HG02678 (cell line): ENCODE results near the gene TOX3.

Experiments used
- ATAC-seq: cut with Tn5 transposase; IDR thresholded peaks from one replicate; pipeline ENCODE4 v1.9.1; 2021; ENCODE audit warnings: mild to moderate bottlenecking, moderate library complexity; ENCODE audit not compliant: unreplicated experiment

The TOX3 gene

DNA sequence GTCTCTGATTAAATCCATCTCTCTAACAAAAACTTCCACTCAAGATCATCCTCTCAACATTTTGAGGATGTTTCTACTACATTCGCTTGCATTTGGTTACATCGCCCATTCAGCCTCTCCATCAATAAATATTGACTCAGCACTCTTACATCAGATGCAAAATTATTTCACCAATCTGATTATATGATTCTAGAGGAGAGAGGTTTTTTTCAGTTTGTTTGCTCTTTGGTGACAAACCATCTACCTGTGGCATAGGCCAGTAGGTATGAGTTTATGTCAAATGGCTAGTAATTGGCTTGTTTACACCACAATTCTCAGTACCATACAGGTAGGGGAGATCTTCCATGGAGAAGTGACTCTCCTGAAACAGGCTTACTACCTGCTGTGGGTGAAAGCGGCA, 52.3 kb downstream of the TOX3 start:
- ATAC-seq = no peak

DNA sequence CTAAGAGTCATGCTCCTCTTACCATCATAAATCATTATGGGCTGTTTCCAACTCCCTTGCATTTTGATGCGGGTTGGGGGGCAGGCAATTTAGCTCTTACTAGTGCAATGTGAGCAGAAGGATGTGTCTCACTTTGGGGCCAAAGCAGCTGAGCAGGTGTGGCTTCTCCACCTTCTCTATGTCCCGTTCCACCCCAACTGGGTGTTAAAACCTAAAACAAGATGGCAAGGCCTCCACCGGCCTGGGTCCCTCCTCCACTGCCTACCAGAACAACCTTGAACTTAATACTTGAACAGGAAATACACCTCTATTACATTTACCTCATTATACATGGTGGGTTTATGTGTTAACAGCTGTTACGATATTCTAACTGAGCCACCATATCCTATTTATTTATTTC, 52.8 kb downstream of the TOX3 start:
- ATAC-seq = no peak

DNA sequence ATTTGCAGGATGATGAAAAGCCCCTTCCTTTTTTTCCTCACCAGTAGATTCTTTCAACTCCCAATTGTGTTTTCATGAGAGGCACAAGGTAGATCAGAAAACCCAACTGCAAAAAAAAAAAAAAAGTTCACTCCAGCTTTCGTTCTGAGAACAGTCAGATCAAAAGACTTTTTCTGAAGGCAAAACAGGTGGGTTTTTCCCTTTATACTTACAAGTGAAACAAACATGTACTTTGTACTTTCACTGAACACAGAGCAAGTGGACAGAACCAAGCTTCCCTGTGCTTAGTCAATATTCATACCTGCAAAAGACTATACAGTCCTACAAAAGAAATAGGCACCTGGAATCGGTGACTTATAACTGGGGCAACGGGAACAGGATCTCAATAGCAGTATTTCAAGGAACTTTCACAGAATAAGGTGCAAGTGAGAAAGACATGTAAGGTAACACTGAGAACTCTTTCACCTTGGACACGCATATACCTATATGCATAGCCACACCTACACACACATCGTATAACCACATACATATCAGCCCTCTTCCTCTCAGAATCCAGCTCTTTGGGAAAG, 54.1 kb downstream of the TOX3 start:
- ATAC-seq = peak; percentile 87

DNA sequence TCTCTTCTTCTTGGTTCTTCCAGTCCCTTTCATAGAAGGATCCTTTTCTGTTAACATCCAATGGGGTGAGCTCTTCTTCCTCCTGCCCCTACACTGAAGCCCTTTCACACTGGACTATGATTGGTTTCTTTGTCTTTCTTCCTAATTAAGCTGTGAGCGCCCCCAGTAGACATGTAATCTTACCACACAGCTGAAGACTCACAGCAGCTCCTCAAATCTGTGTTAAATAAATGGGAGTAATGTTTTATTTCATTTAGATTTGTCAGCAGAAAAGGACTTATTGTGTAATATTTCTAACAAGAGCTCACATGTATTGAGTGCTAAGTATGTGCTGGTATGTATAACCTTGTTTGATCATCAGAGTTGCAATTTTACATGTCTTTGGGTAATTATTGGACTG, 55.7 kb downstream of the TOX3 start:
- ATAC-seq = no peak

DNA sequence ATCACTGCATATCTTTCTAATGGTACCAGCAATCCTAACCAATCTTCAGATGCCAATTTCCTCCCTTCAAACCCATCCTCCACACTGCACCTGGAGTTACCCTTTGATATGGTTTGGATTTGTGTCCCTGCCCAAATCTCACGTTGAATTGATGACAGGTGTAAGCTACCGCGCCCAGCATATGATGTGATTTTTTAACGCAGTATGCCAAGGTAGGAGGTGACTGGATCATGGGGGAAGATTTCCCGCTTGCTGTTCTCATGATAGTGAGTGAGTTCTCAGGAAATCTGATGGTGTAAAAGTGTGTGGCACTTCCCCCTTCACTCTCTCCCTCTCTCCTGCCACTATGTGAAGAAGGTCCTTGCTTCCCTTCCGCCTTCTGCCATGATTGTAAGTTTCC, 57.0 kb downstream of the TOX3 start:
- no peak for ATAC-seq

DNA sequence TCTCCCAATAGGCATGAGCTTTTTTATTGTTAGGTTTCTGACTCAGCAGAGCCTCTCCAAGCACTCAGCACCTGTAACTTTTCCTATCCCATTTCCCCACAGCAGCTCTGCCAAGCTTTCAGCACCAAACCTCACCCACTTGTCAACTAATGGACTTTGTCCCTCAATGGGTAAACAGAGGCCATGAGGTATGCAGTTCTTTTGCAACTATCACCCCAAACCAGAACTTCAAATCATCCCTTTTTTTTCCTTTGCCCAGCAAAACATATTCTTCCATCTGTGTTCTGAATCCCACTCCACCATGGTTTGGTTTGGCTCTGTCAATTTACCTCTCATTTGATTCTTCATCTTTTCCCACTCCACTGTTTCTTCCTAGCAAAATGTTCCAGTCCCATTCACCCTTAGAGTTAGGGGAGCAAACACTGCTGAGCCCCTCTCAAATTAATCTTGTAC, 58.1 kb downstream of the TOX3 start:
- ATAC-seq = no peak

DNA sequence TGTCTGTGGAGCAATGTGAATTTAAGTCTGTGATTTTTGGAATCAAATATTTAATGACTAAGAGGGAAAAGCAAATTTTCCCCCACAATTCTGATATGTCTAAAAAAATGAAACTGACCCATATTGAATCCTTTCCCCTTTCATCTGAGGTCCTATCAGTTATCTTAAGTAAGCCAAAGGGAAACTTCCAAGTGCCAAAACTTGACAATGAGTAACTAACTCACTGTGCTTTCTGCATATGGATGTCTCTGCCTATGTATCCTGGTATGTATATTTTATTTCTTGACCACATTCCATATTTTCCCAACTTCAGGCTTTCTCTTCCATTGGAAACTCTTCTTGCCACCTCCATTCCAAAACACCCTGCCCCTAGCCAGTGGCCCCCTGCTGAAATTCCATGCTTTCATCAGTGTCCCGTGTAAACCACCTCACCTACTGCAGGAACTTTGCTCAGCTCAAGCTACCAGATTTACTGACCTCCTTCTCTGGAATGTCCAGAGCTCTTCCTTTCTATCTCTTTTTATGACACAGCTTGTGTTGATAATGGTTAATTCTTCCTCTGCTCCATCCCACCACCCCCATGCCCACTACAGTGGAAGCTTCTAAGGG, 59.0 kb downstream of the TOX3 start:
- ATAC-seq = no peak

DNA sequence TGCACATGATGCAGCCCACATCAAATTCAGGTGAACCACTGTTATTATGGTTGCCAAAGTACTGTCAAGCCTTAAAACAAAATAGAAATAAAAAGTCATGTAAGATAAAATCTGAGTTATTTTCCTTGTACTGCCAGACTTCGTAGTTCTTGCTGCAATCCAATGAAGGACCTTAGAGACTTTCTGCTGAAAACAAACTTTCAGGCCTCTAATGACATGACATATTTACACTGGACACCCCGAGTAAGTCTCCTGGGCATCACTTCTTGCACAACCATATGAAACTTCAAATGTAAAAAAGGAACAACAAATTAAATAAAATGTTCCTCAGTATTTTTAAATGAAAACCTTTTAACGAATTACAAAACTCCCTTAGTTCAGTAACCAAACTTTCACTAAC, 66.7 kb downstream of the TOX3 start:
- no peak for ATAC-seq

DNA sequence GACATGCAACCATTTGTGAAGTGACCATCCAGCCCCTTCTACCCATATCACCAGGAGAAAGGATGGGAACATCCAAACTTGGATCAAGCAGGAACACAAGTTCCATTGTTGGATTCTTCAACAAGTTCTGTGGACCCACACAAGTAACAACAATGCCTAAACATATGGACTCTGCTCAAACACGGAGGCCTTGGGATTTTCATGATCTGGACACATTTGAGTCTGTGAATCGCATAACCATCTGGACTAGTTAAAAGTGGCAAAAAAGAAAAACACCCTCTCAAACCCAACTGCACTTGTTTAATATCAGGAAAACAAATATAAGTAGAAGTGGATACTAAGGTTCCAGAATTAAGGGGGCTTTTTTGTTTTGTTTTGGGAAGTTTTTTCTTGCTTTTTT, 70.8 kb downstream of the TOX3 start:
- ATAC-seq = no peak

DNA sequence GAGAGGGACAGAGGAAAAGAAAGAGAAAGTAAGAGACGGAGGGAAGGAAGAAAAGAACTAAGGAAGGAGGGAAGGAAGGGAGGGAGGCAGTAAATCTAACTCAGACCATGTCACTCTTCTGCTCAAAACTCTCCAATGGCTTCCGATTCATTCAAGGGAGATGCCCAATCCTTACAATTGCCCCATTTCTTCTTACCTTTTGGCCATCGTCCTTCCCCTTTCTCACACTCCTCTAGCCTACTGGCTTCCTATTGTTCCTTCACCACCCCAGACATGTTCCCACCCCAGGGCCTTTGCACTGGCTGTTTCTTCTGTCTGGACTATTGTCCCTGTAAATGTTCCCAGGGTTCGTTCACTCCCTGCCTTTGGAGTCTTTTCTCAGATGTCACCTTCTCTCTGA, 72.3 kb downstream of the TOX3 start:
- no peak for ATAC-seq

DNA sequence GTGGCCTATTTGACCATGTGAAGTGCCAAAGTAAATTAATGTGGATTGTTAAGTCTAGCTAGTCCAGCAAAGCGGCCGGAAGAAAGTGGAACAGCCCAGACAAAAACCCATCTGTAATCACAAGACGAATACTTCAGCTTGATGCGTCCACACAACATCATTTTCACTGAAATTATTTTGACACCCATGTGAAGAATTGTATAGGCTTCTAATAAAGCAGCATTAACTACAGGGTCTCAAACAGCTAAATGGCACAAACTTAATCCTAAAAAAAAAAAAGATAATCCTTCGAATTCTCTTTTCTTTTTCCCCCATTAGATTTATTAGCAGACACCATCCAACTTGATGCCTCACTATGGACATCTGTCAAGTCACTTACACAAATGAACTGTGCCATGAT, 73.8 kb downstream of the TOX3 start:
- no peak for ATAC-seq

DNA sequence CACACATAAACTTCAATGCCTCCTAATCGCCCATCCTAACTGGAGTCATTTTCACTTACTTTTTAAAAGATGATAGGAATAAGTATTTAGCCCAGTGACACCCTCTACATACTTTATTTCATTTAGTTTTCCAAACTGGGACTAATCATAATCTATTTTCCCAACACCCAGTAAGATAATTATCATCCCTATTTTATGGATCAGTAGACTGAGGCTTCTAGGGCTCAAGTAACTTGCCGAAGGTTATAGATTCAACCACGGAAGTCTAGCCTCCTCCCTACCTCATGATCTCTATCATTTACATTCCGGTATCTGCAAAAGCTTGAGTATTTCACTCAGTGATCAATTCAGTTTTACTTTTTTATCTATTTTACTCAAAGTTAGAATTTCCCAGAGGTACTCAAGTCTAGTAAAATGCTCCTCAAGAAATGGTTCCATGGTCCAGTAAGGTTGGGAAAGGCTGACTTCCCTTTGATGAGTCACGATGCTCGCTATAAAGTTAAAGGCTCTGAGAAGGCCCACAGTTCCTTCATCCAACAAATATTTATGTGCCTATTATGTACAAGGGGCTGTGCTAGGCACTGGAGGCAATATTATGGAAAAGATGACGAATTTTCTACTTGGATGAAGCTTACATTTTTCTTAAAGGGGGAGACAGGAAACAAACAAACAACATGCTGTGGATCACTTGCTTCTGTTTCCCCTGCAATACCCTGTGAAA, 75.1 kb downstream of the TOX3 start:
- ATAC-seq = no peak

DNA sequence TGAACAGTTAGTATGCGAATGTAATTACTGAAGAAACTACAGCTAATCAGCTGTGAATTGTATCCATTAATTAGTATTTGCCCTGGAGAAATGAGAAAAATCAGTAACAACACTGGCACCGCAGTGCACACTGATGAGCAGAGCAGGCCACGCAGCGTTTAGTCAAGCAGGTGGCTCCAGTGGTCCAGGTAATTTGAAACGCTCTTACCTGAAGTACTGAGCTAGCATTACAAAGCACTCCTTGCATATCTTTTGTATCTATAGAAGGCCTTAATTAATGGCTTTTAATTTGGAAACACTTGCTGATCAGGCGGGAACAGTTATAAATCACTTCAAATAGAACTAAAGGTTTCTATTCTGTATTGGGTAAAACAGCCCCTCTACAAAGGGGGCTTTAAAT, 76.4 kb downstream of the TOX3 start:
- ATAC-seq = no peak

DNA sequence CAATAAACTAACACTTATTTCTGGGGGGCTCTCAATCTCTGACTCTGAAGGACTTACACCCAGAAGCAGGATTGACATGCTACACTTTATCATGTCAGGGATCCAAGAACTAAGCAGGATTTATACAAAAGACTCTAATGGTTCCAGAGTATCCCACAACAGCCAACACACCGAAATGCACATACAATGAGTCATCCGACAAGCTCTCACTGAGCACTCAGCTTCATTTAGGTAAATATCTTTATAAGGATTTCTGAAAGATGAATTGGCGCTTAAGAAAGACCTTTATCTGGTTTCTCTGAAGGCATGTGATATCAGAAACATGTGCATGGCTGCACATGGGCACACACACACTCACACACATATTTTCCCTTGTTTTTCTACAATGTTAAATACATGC, 77.2 kb downstream of the TOX3 start:
- ATAC-seq = no peak

DNA sequence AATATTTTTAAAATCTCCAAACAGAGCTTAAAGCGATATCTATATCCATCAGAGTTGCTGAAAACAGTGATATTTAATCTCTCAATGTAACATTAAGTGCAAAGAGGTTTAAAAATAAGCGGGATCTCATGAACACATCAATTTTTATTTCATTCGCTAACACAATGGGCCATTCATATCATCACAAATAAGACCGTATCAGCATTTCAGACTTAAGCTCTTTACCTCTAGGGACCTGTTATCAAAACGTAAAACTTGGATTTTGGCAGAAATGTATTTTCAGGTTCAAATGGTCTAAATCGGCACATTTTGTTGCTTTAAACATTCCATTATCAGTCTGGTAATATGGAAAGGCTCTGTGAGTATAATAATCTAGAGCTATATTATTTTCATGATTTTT, 77.9 kb downstream of the TOX3 start:
- ATAC-seq = no peak

DNA sequence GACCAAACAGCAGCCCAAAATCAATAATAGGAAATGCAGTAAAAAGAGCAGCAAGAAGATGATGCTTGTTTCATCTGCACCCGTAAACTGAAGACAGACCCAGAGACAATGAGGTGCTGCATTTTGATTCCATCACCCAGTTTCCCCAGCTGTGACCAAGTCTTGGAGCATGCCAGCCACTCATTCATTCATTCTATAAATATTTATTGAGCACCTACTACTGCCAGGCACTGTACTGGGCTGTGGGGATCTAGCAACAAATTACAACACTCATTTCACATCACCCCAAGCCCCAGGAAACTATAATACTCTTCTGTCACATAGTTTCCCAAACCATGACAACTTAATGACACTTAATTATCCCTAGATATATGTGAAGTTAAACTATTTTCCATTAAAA, 79.2 kb downstream of the TOX3 start:
- ATAC-seq = no peak

DNA sequence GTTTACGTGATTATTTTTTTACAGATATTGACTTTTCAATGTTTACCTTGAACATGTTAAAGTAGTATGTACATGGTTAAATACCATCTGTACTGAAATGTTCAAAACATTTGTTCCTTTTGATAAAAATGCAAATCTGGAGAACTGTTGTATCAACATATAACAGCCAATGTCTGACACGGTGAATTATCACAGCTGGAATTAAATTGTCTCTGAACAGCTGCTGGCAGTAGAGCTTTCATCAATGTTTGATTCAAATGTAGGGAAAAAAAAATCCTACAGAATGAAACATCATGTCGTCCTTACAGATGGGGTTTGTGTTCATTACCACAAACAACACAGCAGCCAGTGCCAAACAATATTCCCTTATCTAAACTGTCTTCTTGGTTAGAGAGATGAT, 79.9 kb downstream of the TOX3 start:
- ATAC-seq = no peak

DNA sequence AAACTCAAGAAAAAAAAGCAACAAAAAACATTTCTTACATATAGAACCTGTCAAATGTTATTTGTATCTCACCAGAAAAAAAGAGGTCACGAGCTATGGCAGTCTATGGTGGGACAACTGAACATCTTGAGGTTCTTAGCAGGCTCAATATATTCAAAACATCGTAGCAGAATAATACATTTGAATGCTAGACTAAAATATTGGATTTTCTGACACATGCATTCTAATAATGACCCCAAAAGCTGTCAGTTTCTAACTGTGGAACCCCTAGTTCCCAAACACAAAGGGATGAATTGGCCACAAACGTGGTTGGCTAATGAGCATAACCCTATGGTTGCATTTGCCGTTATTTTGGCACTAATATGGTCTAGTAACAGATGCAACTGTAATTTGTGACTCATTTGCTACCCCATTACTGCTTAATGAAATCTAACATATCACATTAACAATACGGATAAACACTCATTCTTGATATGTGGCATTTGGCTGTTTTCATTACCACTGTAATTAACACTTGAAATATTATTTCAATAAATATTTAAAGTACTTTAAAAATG, 81.2 kb downstream of the TOX3 start:
- ATAC-seq = no peak

DNA sequence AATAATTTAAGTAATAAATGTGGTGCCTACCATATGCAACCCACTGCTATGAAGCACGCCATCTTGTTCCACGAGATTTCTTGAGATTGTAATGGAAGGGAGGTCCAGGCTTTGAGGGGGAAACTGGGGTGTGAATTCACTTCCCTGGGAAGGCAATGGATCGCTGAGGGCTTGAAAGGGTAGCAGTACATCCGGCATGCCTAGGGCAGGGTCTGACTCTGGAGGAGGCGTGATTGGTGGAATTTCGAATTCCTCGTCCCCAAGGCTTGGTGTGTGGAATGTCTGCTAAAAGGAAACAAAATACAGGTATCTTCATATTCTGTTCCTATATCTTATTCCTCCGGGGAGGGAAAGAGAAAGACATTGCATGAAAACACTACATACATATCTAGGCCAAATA, 83.0 kb downstream of the TOX3 start:
- no peak for ATAC-seq

DNA sequence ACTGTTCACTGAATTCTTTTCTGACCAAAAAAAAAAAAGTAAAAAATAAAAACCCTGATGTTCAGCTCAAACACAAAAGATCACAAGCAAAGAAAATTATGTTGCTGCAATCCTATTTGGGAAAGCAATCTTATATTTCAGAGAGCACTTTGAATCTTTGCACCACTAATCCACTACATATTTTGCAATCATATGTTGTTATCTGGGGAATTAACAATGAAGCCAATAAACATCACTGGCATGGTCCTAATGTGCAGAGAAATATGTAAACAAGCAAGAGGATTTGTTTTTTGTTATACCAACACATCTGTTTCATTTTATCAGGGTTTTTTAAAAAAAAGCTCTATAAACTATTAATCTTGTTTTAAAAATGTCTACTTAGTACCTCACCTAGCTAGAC, 84.1 kb downstream of the TOX3 start:
- ATAC-seq = no peak

DNA sequence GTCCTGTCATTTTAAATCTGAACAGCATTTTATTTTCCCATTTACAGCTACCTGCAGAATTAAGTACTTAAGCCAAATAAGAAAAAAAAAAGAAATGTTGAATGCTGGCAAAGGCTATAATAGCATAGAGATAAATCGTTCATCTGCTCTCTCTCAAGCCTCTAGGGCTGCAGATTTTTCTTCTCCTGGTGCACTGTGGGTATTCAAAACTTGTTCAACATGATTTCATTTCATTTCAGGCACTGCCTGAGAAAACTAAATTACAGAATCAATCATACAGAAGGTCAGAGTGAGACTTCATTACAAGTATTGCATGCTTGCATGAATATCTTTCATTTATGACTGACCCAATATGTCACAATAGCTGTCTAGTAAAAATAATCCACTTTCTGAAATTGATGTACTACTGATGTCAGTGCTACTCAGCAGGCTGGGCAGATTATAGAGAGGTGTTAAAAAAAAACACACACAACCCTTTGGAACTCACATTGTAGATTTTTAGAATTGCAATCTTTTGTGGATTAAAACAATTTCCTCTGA, 86.2 kb downstream of the TOX3 start:
- ATAC-seq = no peak

DNA sequence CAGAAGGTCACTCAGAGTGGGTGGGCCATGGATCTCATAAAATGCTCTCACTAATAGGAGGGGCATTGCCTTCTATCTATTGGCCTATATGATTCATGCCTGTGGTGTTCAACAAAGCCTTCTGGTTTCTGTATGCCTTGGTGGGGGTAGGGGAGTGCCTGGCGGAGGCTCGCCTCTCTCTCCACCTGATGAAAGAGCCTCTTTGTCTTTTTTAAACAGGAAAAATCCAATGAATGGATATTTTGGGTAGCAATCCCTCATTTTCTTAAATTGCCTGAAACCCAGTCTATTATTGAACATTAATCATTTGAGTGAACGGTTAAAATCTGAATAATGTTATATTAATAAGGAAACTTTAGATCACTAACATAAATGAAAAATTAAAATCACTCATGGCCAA, 90.6 kb downstream of the TOX3 start:
- no peak for ATAC-seq
